Right lung (tissue), 5 donors: ENCODE results near the gene ALG1. TPM values are rescaled to one million over a fixed set of nuclear protein-coding genes. Genes with fewer than 3 reads are reported as not detected.
"Not testable (repeated sequence)": the region's sequence is repeated elsewhere in the genome, so short reads cannot be mapped to it uniquely, and the experiment has no call there.

Source experiments
- DNase-seq, 2 donors: peaks; one replicate each; pipeline ENCODE4 v3.0.0-alpha.2; 2013
- polyA plus RNA-seq, 5 donors: library from polyadenylated mRNA; unstranded; fragments of 120-200 nt; gene quantifications; one replicate each; pipeline versions ENCODE4 v1.2.1 to v1.2.3, GENCODE V29; 2013; ENCODE audit warnings: inconsistent platforms in 1 of 5, low replicate concordance in 1 of 5; ENCODE audit not compliant: insufficient read length in 5 of 5, insufficient read depth in 1 of 5

ALG1 gene
- polyA plus RNA-seq, 5 donors = 17.9 to 23.4 (median 20.0) TPM

DNA sequence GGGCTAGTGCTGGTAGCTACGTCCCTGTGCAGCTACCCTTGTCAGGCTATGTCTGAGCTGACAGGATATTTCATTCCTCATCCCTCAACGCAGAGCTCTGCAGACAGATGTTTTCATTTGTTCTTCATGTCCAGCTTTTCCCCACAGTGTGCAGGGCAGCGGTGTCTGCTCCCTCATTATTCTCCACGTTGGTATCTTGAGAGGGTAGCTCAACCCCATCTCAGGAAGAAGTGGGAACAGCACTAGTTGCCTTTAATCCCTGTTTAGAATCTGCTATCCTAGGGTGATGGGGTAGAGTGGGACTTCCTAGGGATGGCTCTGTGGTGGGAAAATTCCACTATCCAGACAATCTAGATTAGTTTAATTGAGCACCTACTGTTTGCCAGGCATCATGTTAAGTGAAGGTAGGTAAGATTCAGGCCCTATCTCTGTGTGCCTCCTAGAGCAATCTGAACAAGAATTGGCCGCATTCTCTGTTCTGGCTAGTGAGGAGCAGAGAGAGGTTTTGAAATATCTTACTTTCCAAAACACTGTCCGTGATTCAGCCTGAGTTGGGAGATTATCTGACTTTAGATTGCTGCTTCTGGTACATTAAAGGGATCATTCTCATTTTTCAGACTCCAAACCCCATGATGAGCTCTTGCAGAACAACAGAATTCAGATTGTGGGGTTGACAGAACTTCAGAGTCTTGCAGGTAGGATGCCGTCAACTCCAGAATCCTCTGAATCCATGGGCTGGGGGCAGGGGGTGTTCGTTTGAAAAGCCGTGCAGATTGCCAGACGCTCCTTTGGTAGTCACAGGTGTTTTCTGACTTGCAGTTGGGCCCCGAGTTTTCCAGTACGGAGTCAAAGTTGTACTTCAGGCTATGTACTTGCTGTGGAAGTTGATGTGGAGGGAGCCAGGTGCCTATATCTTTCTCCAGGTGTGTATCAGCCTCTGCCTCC is 963 bp downstream of the ALG1 start:
- no peak for DNase-seq

DNA sequence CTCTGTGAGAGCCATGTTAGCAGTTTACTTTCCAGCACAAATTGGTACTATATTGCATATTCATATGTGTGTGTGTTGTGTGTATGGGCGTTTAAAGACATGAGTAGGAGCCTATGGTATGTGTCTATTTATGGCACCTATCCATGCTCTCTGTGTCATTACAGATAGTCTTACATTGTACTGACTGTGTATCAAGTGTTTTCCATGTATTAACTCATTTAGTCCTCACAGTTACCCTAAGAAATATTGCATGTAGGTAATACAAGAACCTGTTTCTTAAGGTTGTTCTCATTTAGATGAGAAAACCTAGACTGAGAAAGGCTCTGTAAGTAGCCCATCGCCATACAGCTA is 1.6 kb downstream of the ALG1 start:
- no peak for DNase-seq

DNA sequence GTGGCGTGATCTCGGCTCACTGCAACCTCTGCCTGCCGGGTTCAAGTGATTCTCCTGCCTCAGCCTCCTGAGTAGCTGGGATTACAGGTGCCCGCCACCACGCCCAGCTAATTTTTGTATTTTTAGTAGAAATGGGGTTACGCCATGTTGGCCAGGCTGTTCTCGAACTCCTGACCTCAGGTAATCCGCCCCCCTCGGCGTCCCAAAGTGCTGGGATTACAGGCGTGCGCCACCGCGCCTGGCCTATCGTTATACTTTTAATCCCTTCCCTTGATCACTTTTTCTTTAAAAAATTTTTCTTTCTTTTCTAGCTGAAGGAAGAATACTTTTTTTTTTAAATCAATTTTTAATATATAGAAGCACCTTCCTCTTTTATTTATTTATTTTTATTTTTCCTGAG is 2.1 kb downstream of the ALG1 start:
- not testable (repeated sequence) for DNase-seq

DNA sequence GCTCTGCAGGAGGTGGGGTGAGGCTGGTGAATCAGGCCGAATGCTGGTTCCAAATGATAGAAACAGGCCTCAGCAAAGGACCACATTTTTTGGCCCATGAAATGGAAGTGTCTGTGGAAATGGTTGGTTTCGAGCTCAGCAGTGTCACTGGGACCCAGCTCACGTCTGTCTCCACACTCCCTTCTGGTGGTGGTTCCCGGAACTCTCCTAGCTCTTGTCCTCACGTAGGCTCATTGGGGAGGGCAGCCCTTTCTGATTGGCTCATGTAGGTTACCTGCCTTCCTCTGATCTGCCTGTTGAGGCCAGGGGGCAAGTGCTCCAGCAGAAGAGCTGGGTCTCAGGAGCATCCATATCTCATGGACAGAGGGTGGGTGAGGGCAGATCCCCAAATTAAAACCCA is 4.0 kb downstream of the ALG1 start:
- no peak for DNase-seq

DNA sequence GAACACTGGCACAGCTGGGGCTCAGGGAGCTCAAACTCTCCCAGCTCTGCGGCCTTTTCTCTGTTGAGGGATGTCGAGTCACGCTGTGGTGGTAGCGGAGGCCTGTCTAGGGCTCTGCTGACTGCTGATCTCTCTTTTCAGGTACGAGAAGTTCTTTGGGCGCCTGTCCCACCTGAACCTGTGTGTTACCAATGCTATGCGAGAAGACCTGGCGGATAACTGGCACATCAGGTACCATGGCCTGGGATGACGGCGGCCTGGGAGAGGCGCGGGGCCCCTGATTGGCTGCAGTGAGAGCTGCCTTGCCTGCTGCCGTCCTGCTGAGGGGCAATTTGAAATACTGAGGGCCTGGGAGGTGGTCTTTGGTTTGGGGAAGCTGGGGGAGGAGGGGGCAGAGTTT is 5.7 kb downstream of the ALG1 start:
- DNase-seq = no peak

DNA sequence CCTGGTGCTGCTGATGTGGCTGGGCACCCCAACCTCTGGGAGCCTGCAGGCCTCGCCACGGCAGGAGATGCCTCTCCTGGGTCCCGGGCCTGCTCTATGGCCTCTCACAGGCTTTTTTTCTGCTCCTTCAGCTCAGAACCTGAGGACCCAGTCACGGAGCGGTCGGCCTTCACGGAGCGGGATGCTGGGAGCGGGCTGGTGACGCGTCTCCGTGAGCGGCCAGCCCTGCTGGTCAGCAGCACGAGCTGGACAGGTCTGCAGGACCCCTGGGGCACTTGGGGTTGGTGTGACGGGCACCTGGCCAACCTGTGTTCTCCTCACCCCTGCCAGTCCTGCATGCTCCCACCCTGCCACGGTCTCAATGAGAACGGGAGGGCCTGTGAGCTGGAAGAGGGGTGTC is 7.0 kb downstream of the ALG1 start:
- DNase-seq = no peak

DNA sequence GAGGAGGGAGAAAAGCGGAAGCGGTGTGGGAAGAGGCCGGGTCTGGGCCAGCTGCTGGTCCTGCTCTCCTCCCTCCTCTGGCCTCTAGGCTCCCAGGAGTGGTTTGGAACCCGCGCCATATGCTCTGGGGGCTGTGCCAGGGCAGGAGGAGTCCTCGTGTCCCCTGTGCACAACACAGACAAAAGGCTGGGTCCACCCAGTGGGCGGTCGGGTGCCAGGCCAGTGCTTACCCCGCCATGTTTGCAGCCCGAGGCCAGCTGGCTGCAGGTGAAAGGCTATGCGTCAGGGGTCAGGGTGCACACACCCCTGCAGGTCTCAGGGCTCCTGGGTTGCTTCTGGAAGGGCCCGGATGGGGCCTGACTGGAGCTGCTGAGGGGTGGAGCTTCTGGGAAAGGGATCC is 8.8 kb downstream of the ALG1 start:
- DNase-seq = not testable (repeated sequence)

DNA sequence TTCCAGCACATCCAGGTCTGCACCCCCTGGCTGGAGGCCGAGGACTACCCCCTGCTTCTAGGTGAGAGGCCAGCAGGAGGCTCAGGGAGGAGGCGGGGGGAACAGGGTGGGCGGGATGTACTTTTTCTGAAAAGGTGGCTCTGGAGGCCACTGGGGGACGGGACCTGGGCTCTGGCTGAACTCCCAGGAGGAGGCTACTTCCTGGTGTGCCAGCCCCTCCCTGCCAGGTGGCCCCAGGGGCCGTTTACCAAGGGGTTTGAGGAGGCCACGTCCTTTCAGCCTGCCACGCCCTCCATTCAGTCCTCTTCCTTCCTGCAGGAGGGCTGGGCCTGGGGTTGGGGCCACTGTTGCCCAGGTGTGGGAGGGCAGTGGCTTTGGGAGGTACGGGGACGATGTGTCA is 9.4 kb downstream of the ALG1 start:
- not testable (repeated sequence) for DNase-seq

DNA sequence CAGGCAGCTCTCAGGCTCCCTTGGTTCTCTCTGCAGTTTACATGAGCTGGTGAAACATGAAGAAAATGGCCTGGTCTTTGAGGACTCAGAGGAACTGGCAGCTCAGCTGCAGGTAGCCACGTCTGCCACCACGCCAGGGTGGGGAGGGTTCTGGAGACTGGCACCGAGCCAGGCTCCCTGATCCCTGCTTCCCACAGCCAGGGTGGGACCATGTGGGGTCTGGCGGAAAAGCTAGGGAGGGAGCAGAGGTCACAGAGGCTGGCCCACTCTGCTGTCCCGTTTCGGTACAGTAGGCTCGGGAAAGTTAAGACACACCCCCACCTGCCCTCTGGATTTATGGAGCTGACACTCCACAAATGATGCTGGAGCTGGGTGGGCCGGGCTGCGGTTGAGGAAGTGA is 12.0 kb downstream of the ALG1 start:
- DNase-seq = not testable (repeated sequence)

DNA sequence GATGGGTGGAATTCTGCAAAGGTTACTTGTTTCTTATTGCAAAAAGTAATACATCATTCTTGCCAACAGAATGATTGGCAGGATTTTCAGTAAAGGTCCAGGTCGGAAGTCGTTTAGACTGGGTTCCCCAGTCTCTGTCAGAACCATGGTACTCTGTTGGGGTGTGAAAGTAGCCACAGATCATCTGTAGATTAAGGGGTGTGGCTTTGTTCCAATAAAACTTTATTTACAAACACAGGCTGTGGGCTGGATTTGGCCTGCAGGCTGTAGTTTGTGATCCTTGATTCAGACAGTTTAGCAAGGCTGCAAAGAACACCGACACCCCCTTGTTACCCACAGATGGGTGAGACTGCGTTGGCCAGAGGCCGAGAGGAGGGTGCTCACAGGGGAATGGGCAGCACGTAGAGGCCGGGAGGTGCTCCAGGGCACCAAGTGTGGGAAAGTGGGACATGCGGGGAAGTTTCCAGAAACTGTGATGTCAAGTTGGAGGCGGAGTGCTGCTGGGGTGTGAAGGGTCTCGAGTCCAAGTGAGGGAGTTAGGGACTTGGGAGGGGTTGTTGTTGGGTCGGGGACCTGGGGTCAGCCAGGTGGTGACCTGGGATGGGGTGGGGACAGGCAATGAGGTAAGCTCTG is 12.6 kb downstream of the ALG1 start:
- DNase-seq = not testable (repeated sequence)

DNA sequence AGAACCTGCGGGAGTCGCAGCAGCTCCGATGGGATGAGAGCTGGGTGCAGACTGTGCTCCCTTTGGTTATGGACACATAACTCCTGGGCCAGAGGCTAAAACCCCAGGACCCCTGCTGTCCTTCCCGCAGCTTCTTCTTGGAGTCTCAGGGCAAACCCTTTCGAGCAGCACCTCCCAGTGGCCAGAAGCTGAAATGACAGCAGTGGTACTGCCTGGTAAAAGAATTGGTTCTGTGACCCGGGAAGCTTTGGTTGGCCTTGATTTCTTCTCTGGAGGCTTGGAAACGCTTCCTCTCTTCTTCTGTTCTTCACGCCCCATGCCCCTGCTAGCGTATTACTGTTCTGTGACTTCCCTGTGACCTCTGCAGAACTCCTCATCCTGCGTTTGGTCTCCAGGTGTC is 13.2 kb downstream of the ALG1 start:
- not testable (repeated sequence) for DNase-seq

DNA sequence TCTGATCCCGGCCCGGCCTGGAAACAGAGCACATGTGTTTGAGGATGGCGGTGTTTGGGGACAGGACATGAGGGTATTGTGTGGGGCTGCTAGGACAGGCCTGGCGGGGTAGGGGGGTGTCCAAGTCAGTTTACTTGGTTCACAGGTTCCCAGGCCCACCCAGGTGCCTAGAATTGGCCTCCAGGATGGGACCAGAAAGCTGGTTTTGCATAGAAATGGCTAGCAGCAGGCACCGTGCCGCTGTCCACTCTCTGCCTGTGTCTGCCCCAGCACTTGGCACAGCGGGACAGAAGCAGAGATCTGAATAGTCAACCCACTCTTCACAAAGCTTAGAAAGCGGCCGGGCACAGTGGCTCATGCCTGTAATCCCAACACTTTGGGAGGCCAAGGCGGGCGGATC is 14.1 kb downstream of the ALG1 start:
- not testable (repeated sequence) for DNase-seq

DNA sequence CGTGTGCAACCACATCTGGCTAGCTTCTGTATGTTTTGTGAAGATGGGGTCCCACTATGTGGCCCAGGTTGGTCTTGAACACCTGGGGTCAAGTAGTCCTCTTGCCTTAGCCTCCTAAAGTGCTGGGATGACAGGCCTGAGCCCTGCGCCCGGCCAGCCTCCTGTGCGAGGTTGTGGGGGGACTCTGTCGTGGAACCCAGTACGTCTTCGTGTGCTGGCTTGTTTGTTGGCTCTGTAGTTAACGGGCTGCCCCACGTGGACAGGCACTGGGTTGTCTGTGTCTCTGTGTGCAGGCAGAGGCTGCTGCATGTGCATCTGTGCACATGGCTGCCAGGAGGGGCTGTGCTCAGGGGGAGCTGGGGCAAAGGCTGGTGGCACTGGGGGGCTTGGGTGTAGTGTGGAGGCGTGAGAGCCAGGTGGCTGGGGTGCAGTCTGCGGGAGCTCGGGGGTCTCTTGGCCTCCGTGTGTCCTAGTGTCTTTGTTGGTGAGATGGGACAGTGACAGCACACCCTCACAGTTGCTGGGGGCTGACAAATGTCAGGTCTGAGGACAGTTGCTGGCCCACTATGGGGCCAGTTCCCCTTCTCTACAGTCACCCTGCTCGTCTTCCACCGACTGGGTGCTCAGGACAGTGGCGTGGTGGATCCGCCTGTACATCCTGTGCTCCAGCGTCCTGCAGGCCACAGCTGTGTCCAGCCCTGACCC is 16.6 kb downstream of the ALG1 start:
- not testable (repeated sequence) for DNase-seq

DNA sequence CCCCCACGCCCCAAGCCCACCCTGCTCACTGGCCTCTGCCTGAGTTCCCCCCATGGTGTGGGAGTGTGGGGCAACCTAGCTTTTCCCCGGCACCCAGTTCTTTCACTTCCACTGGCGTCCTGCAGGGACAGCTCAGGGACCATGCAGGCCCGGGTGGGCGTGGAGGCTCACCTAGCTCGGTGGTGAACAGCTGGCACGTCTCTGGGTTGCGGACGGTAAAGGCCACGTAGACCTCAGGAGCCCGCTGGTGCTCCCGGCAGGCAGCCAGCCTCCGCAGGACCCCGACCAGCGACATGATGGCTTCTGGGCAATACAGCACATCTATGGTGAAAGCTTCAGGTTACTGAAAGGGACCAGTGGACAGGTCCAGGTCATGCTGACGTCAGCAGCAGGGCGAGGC is 17.3 kb downstream of the ALG1 start:
- DNase-seq = not testable (repeated sequence)

DNA sequence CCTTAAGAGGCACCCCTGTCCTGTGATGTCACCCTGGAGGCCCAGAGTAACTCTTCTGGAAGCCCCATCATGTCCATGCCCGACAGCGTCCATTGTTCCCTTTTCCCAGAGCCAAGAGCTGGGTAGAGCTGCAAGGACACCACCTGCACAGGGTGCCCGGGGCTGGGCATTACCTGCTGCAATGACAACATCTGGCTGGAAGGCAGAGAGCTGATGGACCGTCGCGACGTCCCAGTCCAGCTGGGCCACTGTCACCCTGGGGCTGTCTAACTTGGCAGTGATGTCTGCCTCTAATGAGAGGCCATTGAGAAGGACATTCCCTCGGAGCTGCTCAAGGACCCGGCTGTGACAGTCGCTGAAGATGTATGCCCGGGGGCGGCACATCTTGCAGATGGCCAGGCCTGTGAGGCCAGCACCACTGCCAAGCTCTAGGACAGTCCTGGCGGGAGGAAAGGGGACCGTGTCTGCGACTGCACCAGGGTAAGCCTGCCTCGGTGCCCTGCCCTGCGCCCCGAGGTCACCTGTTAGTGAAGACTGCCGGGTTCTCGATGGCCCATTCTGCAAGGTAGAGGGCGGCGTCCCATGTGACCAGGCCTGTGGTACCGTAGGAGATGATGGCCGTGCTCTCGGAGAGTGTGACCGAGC is 18.4 kb downstream of the ALG1 start:
- DNase-seq = not testable (repeated sequence)

DNA sequence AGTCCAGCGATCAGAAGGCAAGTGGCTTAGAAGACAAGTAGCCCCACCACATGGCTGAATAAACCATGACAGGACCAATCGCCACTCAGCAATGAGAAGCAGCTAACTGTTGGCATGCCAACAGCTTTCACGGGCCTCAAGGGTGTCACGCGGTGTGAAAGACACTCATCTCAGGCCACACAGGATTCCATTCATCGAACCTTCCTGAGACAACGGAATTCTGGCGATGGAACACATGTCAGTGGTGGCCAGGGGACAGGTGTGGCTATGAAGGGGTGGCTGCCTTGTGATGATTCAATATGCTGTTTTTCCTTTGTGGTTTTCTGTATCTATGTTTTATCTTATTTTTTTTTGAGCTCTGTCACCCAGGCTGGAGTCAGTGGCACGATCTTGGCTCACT is 18.9 kb downstream of the ALG1 start:
- not testable (repeated sequence) for DNase-seq

DNA sequence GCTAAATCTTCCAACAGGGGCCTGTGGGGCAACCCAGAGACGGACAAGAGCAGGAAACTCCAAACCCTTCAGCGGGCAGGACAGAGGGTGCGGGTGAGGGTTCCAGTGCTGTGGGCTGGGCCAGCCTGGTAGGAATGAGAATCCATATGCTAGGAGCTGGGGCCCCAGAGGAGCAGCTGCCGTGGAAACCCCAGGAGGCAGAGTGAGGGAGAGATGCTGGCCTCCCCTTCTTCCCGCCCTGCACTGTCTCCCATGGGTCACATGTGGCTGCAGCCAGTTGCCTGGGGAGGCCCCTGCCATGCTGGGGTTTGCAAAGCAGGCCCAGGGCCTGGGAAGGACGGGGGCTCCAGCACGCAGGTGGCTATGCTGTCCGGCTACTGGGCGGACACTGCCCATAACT is 21.4 kb downstream of the ALG1 start:
- DNase-seq = not testable (repeated sequence)

DNA sequence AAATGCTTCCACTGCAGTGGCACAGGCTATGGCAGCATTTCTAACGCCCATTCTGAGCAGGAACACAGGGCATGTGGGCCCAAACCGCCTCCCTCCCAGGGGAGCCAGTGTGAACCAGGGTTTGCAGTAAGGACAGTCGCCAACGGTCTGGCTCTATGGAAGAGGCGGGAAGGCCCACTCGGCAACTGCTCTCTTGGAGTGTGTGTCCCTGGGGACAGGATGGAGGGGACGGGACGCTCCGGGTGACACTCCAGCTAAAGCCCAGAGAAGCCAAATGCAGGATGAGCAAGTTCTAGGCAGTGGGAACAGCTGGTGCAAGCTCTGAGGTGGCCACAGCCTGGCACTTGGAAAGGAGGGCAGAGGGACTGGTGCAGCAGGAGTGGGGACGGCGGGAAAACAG is 22.1 kb downstream of the ALG1 start:
- not testable (repeated sequence) for DNase-seq

DNA sequence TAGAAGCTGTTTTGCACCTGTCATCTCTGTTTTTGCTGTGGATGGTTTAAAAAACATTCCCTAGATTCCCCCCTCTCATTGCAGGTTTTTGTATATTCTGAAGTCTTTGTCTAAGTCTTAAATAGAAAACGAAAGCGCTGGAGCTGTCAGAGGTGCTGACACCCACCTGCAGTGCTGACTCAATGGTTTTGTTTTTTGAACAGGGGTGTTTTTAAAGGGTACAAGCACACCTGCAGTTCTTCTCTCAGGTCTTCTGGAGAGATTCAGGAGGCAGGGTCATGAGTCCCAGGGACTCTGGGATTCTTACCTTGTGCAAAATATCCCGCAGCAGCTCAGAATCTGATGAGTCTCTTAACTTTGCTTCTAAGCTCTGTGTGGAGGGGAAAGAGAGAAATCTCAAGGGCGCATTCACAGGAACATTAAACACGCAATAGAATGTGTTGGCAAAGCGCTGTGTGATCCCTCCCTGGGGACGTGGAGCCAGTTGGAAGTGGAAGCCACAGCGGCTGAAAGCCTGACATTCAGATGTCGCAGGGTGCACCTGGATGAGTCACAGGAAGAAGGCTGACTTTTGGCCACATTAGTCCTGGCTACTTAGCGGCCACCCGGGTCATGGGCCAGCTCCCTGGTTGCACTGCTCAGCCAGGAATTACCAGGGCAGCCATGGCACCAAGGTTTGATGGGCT is 23.6 kb downstream of the ALG1 start:
- DNase-seq = not testable (repeated sequence)

DNA sequence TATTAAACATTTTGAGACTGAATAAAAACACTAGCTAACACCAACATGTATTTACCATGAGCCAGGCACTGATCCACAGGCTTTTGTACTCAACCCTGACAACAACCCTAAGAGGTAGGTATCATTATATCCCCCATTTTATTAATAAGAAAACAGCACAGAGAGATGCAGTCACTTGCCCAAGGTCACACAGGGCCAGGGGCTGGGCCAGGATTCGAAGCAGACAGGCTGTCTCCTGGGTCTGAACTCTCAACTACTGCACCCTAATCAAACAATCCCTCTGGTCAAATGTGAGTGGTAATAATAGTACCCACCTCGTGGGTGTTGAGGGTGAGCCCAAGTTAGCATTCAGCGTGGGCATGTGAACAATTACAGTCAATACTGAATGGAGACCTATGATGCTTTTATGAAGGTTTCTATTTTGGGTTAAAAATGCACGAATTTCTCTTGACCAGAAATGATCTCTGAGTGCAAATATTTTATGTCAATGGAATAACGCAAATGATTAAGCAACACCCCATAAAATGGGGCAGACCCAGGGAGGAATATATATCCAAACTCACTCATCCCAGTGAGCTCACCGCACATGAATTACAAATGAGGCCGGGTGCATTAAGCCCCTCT is 24.9 kb downstream of the ALG1 start:
- DNase-seq = not testable (repeated sequence)

DNA sequence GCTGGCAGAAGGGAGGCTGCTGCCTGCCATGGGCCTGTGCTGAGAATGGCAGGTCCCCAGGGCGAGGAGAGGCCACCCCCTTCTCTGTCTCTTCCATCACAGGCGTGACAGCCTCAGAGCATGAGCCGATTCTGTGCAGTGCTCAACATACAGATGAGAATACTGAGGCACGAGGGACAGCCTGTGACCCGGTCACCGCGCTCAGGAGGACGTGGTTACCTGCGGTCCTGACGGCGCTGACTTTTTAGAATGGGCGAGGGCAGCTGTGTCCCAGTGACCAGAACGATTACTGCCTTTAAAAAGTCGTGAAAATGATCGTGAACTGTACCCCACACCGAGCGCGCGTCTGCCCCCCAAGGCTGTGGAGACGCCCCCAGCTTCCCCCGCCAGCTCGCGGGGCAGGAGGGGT is 25.4 kb downstream of the ALG1 start:
- peak in 1 of 2 donors; percentile 9 for DNase-seq
